ENCODE measurements around the gene OR7G2. TPM values are rescaled to one million over a fixed set of nuclear protein-coding genes. Genes with fewer than 3 reads are reported as not detected.

Gene OR7G2
- total RNA-seq, 1 experiment from 2014 or later = not detected

DNA sequence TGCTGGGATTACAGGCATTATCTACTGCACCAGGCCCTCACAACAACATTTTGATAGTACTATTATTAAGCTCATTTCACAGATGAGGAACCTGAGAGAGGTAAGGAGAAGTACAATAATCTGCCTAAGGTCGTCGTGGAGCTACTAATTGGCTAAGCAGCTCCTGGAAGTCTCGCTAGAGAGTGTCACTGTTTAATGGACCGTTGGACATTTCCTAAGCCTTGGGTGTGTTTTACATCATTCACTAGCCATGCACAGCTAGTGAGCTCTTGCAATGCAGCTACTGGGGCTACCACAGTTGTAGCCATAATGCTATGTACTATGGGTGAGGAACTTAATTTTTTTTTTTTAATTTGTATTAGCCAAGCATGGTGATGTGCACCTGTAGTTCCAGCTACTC lies 54.4 kb downstream of the OR7G2 start:
- H3K36me3 Mint-ChIP-seq (ENCODE audit: insufficient read depth in 1 of 3, low read depth in 3 of 3) = peaks cover 0 to 5% (median 0%) of the 10 kb centered on the region in 3 experiments; a peak in 2 of 7 replicates
- Histone ChIP-seq H4K8ac (replicated peaks; ENCODE audit: insufficient read length, low read depth, low read length) (no peak overlapping the region), H3K23ac (ENCODE audit: insufficient read length, low read depth, low read length) (no peak overlapping the region), H2BK12ac (ENCODE audit: insufficient read length, low read depth, low read length) (no peak overlapping the region), H3K23me2 (ENCODE audit: insufficient read length, low read depth, low read length, poor library complexity, severe bottlenecking) (no peaks in the 10 kb centered on the region), H2BK120ac (ENCODE audit: low read depth, low read length, poor library complexity, severe bottlenecking) (no peak overlapping the region), H3K27ac (ENCODE audit: insufficient read length, low read depth, low read length) (no peak overlapping the region), H2AFZ (ENCODE audit: low read length) (no peak overlapping the region), H3K4me1 (ENCODE audit: insufficient read depth, low read length) (no peaks in the 10 kb centered on the region; the same call in 1 of the 2 replicates), H3K56ac (ENCODE audit: insufficient read length, low read depth, low read length) (no peak overlapping the region), H3K14ac (ENCODE audit: insufficient read depth, low read length) (no peak overlapping the region), H2BK15ac (ENCODE audit: low read depth, low read length) (no peak overlapping the region), H3T11ph (ENCODE audit: low read length) (no peak overlapping the region), H2BK5ac (ENCODE audit: insufficient read length, low read length) (no peak overlapping the region), H3K79me1 (ENCODE audit: insufficient read depth, low read depth, low read length, poor library complexity, severe bottlenecking) (no peaks in the 10 kb centered on the region), H4K91ac (ENCODE audit: insufficient read length, low read depth, low read length) (no peak overlapping the region), H2BK20ac (ENCODE audit: low read depth, low read length, poor library complexity, severe bottlenecking) (no peak overlapping the region), H3K9me3 (ENCODE audit: control insufficient read depth, low read depth, low read length) (no peaks in the 10 kb centered on the region), H2AK5ac (ENCODE audit: insufficient read length, low read length) (no peak overlapping the region), H3K27me3 (ENCODE audit: insufficient read depth, low read length) (no peaks in the 10 kb centered on the region), H3K4me2 (ENCODE audit: insufficient read depth, insufficient read length, low read length) (no peak overlapping the region), H3K79me2 (ENCODE audit: insufficient read depth, low read length) (no peaks in the 10 kb centered on the region), H3K9ac (ENCODE audit: extremely low read depth, insufficient read length, low read length) (no peak overlapping the region), H4K20me1 (ENCODE audit: control insufficient read depth, insufficient read depth, insufficient read length) (no peaks in the 10 kb centered on the region), H3K4ac (ENCODE audit: low read depth, low read length) (no peak overlapping the region), H4K5ac (ENCODE audit: insufficient read length, low read depth, low read length) (no peak overlapping the region), H3K18ac (ENCODE audit: insufficient read length, low read depth, low read length) (no peak overlapping the region)
- peaks cover 22 to 35% of the 10 kb centered on the region in 2 experiments for H3K4me1 Mint-ChIP-seq
- peak overlapping the region in 1 of 3 experiments; percentile 88; a peak in 1 of 7 replicates for H3K27ac Mint-ChIP-seq
- H3K9me3 Mint-ChIP-seq = peaks cover 0 to 2% of the 10 kb centered on the region in 2 experiments; a peak in 3 of 5 replicates
- TF ChIP-seq, protein P1, sequence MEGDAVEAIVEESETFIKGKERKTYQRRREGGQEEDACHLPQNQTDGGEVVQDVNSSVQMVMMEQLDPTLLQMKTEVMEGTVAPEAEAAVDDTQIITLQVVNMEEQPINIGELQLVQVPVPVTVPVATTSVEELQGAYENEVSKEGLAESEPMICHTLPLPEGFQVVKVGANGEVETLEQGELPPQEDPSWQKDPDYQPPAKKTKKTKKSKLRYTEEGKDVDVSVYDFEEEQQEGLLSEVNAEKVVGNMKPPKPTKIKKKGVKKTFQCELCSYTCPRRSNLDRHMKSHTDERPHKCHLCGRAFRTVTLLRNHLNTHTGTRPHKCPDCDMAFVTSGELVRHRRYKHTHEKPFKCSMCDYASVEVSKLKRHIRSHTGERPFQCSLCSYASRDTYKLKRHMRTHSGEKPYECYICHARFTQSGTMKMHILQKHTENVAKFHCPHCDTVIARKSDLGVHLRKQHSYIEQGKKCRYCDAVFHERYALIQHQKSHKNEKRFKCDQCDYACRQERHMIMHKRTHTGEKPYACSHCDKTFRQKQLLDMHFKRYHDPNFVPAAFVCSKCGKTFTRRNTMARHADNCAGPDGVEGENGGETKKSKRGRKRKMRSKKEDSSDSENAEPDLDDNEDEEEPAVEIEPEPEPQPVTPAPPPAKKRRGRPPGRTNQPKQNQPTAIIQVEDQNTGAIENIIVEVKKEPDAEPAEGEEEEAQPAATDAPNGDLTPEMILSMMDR (conservative IDR thresholded peaks at IDR 0.05) = no peak
- DNase-seq = no peak
- no peaks in the 10 kb centered on the region for H3K27me3 Mint-ChIP-seq (ENCODE audit: low read depth)
- no CpG with 5 or more reads among the region's 4 CpGs for WGBS (ENCODE audit: extremely low coverage, insufficient read length, low lambda C conversion rate)
- no peak overlapping the region for H3K4me3 Mint-ChIP-seq

Other genes starting within 250 kb of the OR7G2 start
- 0.22 and 0.29 TPM in 2 replicates for gene MUC16, start 97.1 kb downstream of the OR7G2 start, total RNA-seq (2021)
- gene OR1M1, start 20.4 kb downstream of the OR7G2 start, total RNA-seq (2021) = not detected in 2 replicates
- not detected in 2 replicates for gene OR7G1, start 8.3 kb upstream of the OR7G2 start, total RNA-seq (2021)
- gene OR7G3, start 19.5 kb upstream of the OR7G2 start, total RNA-seq (2021) = not detected in 2 replicates
- 50.3 and 52.8 TPM in 2 replicates for gene ZNF317, start 32.9 kb upstream of the OR7G2 start, total RNA-seq (2021)
- 0.31 and 0.48 TPM in 2 replicates for gene OR7D2, start 71.5 kb upstream of the OR7G2 start, total RNA-seq (2021)
- gene OR7D4, start 112.1 kb upstream of the OR7G2 start, total RNA-seq (2021) = not detected in 2 replicates
- gene OR7E24, start 143.5 kb upstream of the OR7G2 start, total RNA-seq (2021) = not detected in 2 replicates
- gene ZNF699, start 202.4 kb upstream of the OR7G2 start, total RNA-seq (2021) = 4.1 and 4.2 TPM in 2 replicates
- 18.1 and 19.7 TPM in 2 replicates for gene ZNF559, start 216.7 kb upstream of the OR7G2 start, total RNA-seq (2021)